ENCODE results near the gene SCN10A.

SCN10A gene

DNA sequence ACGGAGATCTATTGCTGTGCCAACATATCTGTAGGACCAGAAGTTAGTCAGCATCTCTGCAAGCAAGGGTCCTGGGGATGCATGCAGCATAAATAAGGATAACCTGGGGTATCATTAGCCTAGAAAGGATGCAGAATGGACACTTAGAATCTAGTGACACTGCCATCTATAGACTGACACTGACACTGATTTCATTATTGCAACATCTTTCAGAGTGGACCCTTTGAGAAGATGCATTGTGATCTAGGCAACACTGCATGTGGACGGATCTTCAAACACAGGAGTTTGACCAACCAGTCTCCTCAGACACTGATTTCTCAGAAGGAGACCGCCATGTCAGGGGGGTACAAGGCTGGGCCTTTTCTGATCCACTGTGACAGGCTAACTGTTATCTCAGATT, 52.4 kb downstream of the SCN10A start:
- no peak for DNase-seq

DNA sequence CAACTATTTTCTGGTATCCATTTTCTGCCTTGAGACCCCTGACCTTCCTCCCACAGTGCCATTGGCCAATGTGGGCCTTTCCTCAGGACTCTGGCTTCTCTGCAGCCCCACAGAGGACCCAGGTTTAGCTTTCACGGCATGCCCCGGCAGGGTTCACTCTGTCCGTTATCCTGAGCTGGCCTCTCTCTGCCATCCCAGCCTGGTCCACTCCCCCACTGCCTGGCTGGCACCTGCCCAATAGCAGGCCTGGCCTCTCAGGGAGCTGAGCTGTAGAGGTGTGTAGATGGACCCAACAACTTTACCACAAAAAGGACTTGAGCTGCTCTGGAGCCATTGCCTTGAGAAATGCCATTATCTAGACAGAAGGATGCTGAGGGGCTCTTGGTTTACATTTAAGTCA, 57.5 kb downstream of the SCN10A start:
- DNase-seq, result no peak

DNA sequence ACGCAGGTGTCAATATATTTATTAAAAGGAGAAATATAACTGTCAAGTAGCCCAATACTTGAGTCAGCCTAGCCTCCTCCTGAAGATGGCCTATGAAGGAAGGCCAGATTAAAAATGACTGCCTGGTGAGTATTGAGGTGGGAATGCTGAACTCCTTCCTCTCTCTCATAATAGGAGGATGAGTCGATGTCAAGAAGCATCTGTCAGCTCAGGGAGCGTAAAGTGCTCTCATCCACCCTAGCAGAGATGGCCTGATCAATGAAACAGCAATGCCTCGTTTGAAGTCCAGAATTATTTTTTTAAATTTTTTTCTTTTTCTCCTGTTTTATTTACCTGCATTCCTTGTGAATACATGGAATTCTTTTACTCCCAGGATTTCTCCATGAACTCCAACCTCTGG, 58.3 kb downstream of the SCN10A start:
- no peak for DNase-seq

DNA sequence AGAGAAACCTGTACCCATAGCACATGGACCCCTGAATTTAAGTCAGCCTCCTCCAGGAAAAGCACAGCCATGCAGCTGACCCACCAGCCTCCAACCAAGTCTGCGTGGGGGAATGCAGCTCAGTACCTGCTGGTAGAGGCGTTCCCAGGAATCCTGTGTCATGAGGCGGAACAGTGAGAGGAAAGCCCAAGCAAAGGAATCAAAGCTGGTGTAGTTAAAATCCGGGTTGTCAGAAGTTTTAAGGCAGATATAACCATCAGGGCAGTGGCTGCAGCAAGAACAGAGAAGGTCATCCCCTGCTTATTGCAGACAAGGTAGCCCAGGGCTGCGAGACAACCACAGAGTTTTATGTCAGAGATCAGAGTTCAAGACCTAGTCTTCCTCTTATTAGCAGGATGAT, 59.1 kb downstream of the SCN10A start:
- no peak for DNase-seq

DNA sequence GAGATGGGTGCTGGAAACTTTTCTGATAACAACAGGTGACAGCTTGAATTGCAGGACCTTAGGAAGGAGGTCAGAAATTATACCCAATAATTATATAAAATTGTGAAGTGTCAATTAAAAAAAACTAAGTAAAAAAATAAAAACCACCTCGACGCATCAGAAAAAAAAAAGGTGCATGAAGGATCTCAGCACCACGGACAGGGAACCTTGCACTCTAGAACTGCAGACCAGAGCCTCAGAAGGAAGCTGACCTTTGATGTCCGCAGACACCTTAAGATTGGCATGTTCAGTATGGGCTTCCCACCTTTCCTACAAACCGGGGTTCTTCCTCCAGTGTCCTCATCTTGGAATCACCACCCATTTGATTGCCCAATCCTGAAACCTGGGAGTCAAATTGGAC, 60.9 kb downstream of the SCN10A start:
- no peak for DNase-seq

DNA sequence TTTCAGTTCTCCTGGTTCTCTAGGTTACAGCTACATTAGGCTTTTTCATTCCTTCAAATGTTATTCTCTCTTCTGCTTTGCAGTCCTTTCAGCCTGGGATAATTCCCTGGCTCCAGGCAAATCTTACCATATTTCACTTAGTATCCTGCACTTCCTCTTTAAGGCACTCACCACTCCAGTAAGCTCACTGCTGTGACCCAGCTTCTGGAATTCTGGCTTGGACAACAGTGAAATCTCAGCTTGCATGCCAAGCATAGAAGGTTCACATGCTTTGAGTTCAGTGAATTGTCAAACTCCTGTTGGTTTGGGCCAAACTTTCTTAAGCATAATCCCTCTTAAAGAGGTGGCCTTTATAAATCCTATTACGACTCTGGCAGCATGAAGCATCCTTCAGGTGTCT, 69.4 kb downstream of the SCN10A start:
- no peak for DNase-seq

DNA sequence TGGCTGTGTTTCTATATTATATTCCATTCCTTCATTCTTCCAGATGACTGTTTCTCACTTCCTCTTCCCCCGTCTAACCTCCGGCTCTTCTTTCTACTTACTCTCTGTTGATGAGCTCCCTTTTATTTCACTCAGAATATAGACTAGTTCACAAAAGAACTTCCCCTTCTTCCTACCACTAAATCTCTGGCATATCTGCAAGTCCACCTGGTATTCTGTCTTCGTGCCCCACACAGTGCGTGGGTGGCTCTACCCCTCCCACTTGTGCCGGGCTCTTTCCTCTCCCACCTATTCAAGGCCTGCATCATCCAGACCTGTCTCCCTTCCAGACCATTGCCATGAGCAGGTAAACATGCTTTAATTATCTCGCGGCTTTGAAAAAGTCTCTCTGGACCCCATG, 73.0 kb downstream of the SCN10A start:
- no peak for DNase-seq

DNA sequence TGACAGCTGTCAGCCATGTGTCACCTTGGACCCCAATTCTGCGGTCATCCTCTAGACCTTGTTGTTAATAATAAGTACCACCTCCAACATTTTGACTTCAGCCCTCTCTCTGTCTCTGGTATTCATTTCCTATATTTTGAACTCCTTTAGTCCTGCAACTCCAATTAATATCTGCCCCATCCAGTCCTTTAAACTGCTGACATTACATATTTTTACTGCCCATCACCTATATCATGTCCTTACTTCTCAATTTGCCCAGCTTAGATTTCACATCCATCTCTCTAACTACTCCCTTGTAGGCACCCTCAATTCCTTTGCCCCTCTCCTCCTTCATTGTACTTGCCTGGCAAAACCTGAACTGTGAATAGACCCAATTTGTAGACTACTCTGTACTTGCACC, 73.5 kb downstream of the SCN10A start:
- DNase-seq, result no peak

DNA sequence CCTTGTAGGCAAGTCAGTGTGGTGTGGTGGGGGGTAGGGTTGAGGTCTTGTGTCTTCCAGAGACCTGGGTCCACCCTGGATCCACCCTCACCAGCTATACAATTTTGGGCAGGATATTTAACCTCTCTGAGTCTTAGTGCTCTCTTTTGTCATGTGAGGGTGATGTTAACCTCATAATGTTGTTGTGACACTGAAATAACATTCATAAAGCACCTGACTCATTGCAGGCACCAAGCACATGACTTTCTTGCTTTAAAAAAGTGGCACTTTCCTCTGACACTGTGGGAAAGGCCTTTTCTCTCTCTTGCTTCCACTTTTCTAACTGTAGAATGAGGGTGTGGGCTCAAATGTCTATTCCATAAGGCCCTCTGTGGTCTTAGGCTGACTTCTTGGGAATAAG, 75.5 kb downstream of the SCN10A start:
- DNase-seq, result no peak

DNA sequence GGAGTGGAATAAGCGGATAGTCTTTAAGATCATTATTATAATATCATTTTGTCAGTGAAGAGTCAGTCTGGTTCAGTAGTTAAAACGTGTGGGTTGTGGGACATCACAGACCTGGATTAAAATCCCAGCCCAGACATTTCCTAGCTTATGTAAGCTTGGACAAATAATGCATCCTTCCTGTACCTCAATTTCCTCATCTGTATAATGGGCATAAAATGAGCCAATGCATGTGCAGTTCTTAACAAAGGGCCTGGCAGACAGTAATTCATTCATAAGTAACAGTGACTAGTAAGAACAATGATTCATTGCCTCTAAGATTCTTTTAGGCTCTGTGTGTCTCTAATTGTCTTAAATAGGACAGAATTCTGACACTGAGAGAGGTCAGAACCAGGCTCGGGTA, 76.1 kb downstream of the SCN10A start:
- no peak for DNase-seq

DNA sequence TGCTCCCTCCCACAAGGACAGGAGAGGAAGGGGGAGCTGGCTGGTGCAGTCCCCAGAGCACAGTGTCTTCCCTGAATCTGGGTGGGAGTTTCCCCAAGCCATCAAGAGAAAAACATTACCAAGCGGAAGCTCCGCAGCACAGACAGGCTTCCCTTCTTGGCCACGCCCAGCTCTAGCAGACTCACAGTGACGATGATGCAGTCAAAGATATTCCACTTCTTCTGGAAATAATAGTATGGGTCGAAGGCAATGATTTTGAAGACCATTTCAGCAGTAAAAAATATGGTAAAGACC, 76.7 kb downstream of the SCN10A start:
- DNase-seq, result no peak

DNA sequence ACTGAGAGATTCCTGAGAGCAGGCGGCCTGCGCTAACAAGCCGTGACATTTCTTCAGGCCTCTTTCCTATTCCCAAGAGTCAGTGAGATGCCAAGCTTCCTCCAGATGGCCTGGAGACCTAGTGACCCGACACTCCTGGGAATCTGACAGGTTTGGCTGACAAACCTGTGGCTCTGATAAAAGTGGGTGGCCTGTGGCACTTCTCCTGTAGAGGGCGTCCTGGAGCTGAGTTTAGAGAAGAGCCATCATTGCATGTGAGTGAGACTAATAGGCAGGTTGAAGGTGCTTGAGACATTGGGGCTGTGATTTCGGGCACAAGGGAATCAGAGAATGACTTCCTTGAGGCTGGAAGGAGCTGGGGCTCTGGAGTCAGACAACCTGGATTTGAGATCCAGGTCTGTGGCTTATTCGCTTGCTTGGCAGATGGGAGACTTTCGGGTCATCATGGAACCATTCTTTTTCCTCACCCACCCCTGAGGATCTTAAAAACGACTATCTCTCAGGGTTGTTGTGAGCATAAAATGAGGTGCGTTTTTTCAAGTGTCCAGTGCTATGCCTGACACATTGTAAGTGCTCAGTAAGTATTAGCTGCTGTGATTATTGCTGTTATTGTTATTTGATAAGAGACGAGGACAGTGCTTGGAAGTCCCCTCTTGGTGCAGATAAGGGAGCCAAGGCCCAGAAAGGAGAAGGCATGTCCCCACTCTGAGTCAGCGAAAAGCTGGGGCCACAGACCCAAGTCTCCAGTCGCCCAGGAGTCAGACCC, 77.2 kb downstream of the SCN10A start:
- no peak for DNase-seq

DNA sequence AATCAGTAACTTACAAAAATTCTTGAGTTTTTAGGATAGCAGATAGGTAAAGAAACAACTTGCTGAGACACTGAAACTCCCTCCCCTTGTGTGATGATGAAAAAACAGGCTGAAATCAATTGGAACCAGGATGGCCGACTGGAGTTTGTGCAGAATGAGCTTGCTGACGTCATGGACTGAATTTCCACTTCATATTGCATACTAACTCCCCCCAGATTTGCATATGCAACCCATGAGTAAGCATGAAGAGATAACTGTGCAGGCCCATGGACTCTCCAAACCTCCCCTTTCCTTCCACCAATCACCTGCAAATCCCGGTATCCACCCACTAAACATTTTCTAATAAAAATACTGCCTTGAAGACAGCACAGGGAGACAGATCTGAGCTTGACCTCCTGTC, 84.5 kb downstream of the SCN10A start:
- DNase-seq, result no peak

DNA sequence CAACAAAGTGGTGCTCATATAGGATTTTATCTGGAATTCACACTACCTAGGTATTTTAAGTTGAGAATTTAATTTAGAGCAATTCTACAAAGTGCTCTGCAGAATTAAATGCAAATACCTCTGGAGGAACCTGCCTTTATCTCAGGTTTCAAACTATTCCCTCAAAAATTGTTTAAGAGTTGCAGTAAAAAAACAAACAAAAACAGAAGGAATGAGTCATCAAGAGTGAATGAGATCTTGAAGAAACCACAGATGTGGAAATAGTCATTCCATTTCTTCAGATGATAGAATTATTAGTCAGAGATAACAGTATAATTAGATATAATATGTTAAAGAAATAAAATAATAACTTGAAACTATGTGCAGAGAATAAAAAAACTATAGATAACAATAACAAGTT, 85.7 kb downstream of the SCN10A start:
- no peak for DNase-seq

DNA sequence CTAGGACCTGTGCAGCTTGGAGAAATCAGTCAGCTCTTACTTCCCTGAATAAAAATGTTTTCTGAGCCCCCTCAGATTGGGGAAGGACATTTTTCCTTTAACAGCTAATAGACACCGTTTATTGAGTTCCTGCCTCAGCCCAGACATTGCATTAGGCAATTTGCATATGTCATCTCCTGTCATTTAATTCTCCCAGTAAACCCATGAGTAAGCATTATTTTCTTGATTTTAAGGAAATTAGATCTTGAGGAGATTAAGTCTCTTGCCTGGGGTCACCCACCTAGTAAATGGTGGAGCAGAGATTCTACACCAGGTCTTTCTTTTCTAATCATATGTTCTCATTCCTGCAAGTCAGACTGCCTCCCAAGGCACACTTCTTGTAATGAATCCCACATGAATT, 88.0 kb downstream of the SCN10A start:
- no peak for DNase-seq

DNA sequence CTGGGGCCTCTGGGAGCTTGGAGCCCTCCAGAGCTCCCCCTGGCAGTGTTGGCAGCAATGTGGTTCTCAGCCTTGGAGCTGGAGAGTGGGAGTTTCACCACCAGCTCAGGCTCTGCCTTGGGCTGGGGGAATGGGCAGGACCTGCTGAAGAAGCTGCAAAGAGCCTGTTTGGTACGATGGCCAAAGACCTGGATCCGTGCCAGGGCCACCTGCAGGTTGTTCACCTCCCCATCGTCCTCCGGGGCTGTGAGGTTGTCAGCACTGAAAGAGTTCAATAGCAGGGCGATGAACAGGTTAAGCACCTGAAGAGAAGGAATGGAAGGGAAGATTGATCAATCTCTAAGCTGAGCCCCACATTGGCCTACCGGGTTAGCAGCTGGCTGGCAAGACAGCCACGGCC, 89.3 kb downstream of the SCN10A start:
- no peak for DNase-seq

DNA sequence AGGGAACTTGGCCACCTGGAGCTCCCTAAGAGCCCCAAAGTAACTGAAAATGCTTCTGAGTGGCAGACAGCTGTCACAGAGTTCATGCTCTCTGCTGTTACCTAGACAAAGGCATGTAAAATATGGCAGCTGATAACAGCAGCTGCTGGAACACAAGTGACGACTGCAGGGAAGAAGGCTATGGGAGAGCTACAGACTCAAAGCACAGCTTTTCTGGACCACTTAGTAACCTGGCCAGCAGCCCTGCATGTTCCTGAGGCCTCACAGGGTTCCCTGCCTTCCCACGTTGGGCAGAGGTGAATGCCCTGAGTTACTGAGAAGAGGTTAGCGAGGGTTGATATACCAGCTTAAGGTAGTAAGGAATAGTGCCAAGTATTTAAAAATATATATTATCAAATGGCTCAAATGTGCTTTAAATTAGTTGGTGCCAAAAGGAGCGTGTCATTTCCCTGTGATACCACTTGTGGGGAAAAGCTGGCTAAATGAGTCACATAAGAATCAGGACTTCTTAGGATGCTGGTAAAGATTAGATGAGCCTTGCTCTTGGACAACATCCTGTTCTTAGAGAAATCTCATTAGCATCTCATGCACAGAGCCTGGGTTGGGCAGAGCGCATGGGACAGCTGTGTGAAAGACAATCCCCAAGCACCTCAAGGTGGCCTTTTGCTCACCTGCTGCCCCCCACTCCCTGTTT, 90.1 kb downstream of the SCN10A start:
- DNase-seq, result no peak

DNA sequence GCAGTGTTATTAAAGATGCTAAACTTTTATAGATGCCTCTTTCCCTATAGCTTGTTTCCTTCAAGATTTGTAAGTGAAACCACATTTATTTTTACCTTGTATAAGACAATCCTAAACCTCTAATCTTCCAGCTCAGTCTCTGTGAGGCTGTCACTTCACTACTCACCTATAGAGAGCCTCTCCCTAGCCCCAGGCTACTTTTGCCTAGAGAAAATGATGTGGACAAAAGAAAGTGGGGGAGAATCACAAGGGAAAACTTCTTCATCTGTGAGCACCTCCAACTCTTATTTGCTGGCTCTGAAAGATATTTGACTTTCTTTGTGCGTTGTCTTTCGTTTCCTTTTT, 91.7 kb downstream of the SCN10A start:
- no peak for DNase-seq

DNA sequence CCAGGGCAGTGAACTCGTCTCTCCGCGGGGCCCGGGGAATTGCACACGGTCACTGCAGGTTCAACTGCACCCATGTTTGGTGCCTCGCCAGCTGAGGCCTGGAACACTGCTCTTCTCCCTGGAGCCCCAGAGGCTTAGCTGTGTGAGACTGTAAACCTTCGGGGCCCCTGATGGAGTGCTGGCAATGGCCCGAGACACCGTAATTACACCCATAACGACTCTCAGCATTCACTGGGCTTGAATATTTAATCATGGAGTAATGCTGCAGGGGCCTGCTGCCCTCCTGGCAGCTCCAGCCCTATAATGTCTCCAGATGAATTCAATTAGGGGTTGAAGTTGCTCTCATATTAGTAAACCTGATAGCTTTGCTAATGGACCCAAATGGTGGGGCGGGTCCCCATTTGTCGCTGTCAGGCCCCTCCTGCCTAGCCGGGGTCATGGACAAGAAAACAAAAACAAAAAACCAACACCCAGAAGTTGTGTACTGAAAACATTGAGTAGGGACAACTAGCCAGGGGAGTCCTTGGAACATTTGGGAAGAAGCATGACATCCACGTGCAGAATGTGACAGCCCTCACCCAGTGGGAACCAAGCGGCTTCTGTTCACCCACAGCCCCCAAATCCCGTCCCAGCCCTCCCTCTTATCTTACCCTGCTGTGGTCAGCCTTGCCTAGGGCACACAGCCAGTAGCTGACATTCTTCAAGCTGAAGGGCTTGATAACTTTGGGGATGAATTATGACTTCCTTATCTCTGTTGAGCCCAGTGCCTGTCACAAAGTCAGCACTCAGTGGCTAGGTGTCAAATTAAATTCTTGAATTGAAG, 92.2 kb downstream of the SCN10A start:
- no peak for DNase-seq

DNA sequence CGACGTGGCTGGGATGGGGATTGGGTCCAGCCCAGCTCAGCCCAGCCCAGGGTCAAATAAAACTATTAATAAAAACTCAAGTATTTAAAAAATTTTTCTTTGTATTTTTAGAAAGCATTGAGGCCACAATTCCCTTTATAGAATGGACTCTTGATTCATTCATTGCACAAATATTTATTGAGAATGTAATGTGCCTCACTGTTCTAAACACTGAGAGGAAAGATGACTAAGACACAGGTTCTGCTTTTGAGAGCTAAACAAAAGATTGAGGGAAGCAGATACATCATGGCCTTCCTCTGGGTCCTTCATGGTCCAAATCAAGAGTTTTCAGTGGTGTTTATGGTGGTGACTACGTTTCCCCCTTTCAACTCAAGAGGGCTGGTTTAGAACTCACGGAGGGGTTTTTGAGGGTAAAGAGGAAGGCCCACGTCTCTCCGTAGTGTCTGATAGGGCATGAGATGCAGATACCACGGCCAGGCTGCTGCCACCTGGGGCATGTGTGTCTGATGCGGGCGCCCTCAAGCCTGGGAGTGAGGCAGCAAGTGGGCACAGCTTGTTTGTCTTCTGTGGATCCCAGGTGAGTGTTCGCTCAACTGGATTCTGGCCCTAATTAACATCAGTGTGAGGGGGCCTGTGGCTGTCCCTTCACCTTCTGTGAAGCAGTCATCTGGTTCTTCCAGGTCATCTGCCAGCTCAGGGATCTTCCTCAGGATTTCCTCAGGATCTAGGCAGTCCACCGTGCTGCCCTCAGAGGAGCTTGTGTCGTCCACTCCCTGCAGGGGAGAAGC, 93.0 kb downstream of the SCN10A start:
- no peak for DNase-seq

DNA sequence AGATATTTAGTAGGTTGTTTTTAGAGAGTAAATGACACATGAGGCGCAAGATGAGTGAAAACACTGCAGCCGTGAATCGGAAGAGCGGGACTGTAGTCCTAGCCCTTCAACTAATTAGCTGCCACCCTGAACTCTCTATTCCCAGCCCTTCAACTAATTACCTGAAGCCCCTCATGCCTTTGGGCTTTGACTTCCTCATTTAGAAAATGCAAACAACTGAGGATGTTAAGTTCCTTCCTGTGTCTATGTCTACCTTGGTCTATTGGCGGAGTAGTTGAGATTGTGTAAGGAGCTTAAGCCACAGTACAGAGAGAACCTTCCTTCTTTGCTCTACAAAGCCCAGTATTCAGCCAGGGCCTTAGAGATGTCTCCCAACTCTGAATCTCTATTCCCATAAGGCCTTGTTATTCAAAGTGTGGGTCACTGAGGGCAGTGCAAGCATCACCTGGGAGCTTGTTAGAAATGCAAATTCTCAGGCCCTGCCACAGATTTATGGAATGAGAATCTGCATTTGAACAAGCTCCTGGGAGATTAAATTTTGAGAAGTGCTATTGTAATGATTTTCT, 94.7 kb downstream of the SCN10A start:
- no peak for DNase-seq

DNA sequence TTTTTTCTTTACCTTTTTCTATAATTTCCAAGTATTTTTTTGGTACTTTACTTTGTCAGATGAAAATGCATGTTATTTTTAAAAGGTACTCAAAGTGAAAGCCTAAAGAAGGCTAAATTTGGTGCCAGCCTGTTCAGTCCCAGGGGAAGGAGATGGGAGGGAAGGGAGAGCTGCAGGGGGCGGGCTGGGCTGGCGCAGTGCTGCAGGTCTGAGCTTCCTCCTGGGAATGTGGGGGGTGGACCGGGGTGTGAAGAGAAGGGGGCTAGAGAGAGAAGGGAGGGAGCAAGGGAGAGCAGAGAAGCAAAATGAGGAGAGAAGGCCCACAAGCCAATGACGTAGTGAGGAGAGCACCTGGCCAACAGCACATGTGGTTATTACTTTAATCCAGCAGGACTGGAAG, 95.6 kb downstream of the SCN10A start:
- DNase-seq, result no peak
